Breast epithelium (tissue), 4 donors: ENCODE measurements around the gene LDB1. TPM values are rescaled to one million over a fixed set of nuclear protein-coding genes. Genes with fewer than 3 reads are reported as not detected.

ENCODE experiments used
- DNase-seq, 2 donors: peaks; one replicate each; pipeline ENCODE4 v3.0.0-alpha.2; 2019; ENCODE audit warnings: low spot score in 2 of 2
- H3K27ac ChIP-seq, 2 donors: fragments of 200-600 bp; sonication (generic) in 1 of 2; one replicate each; pipeline ENCODE4 v1.5.1; 2016 to 2019; ENCODE audit warnings: mild to moderate bottlenecking in 1 of 2
- H3K27me3 ChIP-seq, 2 donors: fragments of 200-600 bp; sonication (generic) in 1 of 2; one replicate each; pipeline versions ENCODE4 v1.5.1 to v1.6.0; 2017 to 2019; ENCODE audit warnings: control low read depth in 1 of 2, mild to moderate bottlenecking in 1 of 2
- H3K36me3 ChIP-seq: fragments of 200-600 bp; one replicate; pipeline ENCODE4 v1.5.1; 2019
- H3K4me1 ChIP-seq, 2 donors: fragments of 200-600 bp; sonication (generic); one replicate each; pipeline ENCODE4 v1.5.1; 2016 to 2019; ENCODE audit warnings: control low read depth in 1 of 2
- H3K4me3 ChIP-seq, 3 donors: fragments of 200-600 bp; sonication (generic); 1 replicate in 2 of 3; 2 replicates in 1 of 3; pipeline ENCODE4 v1.5.1; 2016 to 2019; ENCODE audit warnings: mild to moderate bottlenecking in 3 of 3, moderate library complexity in 2 of 3
- H3K9me3 ChIP-seq, 2 donors: fragments of 200-600 bp; sonication (generic) in 1 of 2; one replicate each; pipeline ENCODE4 v1.5.1; 2016 to 2019; ENCODE audit warnings: control low read depth in 1 of 2
- CTCF ChIP-seq, 3 donors: fragments of 450-650 bp; IDR thresholded peaks; one replicate each; pipeline ENCODE4 v1.5.1; 2016 to 2017; ENCODE audit warnings: antibody characterized with exemption in 3 of 3, mild to moderate bottlenecking in 3 of 3, moderate library complexity in 3 of 3
- POLR2A ChIP-seq: fragments of 450-650 bp; IDR thresholded peaks from one replicate; pipeline ENCODE4 v1.6.1; 2016; ENCODE audit warnings: antibody characterized with exemption, mild to moderate bottlenecking, moderate library complexity
- POLR2AphosphoS5 ChIP-seq, 3 donors: sonication (generic); formaldehyde crosslinking; IDR thresholded peaks; one replicate each; pipeline ENCODE4 v1.6.1; 2017; ENCODE audit warnings: antibody characterized with exemption in 3 of 3
- intact Hi-C: fragments of 100-400 bp; cut with DNase I; formaldehyde crosslinking; loops from one replicate; pipeline ENCODE4 v1.15.1; 2023; ENCODE audit warnings: low total_unique reads
- total RNA-seq, 3 donors: library from RNA; depleted of rRNA; stranded (reverse); fragments of >200 nt; gene quantifications; one replicate each; pipeline ENCODE4 v1.1.0, GENCODE V29; 2016

The LDB1 gene
- total RNA-seq, 3 donors from 2014 or later: 29.6 to 53.6 (median 43.6) TPM

GRCh38 chr10:102123223-102123622 lies 3.1 kb upstream of the LDB1 start:
- TF ChIP-seq POLR2A: no peak
- no peak for TF ChIP-seq POLR2AphosphoS5 (IDR thresholded peaks at IDR 0.05)
- TF ChIP-seq CTCF (IDR thresholded peaks at IDR 0.05): no peak
- Histone ChIP-seq H3K4me1 (peaks cover 3 to 8% of the 10 kb centered on the region in 2 donors), H3K27me3 (no peaks in the 10 kb centered on the region), H3K4me3 (no peak overlapping the region), H3K36me3 (no peaks in the 10 kb centered on the region), H3K27ac (peak overlapping the region; percentile 98 to 100), H3K9me3 (no peaks in the 10 kb centered on the region)
- intact Hi-C loops: no loop called here
- no peak for DNase-seq

- H3K9me3 ChIP-seq: no peaks in the 10 kb centered on the region
- H3K27me3 ChIP-seq: no peaks in the 10 kb centered on the region
- peak overlapping the region; percentile 98 to 100 for H3K27ac ChIP-seq
- DNase-seq: no peak
- no peaks in the 10 kb centered on the region for H3K36me3 ChIP-seq
- no peak for TF ChIP-seq POLR2AphosphoS5 (IDR thresholded peaks at IDR 0.05)
- no peak for TF ChIP-seq POLR2A
- no peak for TF ChIP-seq CTCF (IDR thresholded peaks at IDR 0.05)
- H3K4me3 ChIP-seq: no peak overlapping the region
- H3K4me1 ChIP-seq: peaks cover 6 to 16% of the 10 kb centered on the region in 2 donors
- intact Hi-C loops: no loop called here
Measured at GRCh38 chr10:102122450-102122849, 2.3 kb upstream of the LDB1 start.

GRCh38 chr10:102121739-102122372 lies 1.7 kb upstream of the LDB1 start:
- Histone ChIP-seq H3K27me3 (no peaks in the 10 kb centered on the region), H3K36me3 (no peaks in the 10 kb centered on the region), H3K9me3 (no peaks in the 10 kb centered on the region), H3K27ac (peak overlapping the region; percentile 98 to 100), H3K4me3 (peak overlapping the region; percentile 80 to 96 (median 87)), H3K4me1 (peaks cover 12 to 22% of the 10 kb centered on the region in 2 donors)
- intact Hi-C loops: no loop called here
- no peak for TF ChIP-seq CTCF (IDR thresholded peaks at IDR 0.05)
- no peak for TF ChIP-seq POLR2AphosphoS5 (IDR thresholded peaks at IDR 0.05)
- no peak for TF ChIP-seq POLR2A
- DNase-seq: peak in 1 of 2 donors; percentile 63

GRCh38 chr10:102120991-102121738 lies 997 bp upstream of the LDB1 start:
- peak in 1 of 2 donors; percentile 92 for DNase-seq

More at GRCh38 chr10:102120991-102121738, 997 bp upstream of the LDB1 start:
- Histone ChIP-seq H3K4me3 (peak overlapping the region; percentile 80 to 96 (median 87)), H3K36me3 (no peaks in the 10 kb centered on the region), H3K4me1 (peaks cover 19 to 29% of the 10 kb centered on the region in 2 donors), H3K27me3 (no peaks in the 10 kb centered on the region), H3K9me3 (no peaks in the 10 kb centered on the region), H3K27ac (peak overlapping the region; percentile 98 to 100)
- intact Hi-C loops: no loop called here
- TF ChIP-seq POLR2AphosphoS5 (IDR thresholded peaks at IDR 0.05) (peak; percentile 33 to 84 (median 50)), POLR2A (peak; percentile 37), CTCF (IDR thresholded peaks at IDR 0.05) (no peak)
